RKO (cell line): ENCODE measurements around the gene FABP6.

Experiments
- DNase-seq: peaks from one replicate; pipeline ENCODE4 v3.0.0-alpha.2; 2016; ENCODE audit warnings: low spot score

The FABP6 gene

DNA sequence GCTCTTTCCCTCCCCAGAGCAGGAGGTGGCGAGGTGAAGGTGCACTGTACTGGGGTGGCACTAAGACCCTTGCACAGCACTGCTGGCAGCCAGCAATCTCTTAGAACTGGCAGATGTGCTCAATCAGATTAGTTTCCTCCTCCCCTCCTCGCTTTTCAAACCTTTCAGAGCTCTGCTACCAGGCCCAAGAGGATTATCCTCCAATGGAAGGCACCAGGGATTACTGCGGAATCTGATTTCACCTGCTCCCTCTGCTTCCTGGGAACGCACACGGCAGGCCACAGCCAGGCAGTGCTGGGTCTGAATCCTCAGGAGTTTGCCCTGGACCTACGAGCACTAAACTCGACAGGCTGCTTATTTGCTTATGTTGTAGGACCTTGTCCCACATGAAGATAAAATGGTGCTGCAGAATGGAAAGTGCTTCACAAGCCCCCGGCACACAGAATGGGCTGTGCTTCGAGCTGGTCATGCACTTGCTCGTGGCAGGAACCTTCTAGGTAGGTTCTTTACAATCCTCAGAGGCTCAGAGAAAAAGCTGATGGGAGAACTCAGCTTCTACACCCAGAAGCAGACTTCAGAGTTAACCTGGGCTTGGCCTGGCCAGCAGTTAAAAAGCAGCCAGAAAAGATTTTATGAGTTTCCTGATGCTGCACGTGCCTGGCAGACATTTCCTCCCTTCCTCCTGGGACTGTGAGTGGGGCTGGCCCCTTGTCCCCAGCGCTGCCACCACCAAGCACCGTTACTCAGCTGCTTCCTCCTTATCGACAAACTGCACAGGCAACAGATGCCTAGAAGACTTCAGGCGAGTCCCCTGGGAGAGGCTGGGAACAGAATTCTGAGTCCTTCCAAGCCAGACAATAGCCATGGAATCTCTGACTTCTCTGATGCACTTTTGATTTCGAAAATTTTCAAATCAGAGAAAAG, 33.1 kb downstream of the FABP6 start:
- no peak for DNase-seq

DNA sequence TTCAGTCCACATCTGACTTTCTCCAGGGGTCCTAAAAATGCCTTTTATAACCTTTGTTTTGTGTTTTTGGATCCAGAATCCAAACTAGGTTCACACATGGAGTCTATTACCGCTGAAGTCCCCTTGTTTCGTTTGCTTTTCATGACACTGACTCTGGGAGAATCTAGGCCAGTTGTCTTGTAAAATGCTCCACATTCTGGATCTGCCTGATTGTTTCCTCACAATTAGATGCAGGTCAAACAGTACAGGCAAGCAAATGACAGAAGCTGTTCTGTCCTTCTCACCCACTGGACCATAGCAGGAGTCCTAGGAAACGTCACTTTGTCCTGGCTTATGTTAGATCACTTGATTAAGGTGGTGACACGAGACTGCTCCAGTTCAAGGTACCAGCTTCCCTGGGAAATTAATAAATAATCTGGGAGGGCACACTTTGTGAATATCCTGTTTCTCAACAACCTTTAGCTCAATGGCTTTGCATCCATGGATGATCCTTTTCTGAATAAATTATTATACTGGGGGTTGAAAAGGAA, 34.1 kb downstream of the FABP6 start:
- no peak for DNase-seq

DNA sequence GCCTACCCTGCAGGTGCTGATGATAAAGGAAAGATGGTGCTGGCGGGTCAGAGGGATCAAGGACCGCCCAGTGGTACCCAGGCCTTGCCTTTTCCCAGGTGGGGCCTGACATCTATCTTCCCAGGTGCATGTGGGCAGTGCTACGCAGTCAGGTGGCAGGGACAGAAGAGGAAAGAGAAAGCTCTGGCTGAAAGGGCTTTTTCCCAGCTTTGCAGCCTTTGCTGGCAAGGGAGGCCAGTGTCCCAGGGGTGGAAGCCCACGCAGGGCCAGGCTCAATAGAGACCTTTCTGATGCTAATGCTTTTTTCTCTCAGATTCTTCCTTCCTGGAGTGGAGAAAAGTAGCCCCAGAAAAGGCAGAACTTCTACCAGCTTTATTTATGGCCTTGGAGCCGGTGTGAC, 36.7 kb downstream of the FABP6 start:
- no peak for DNase-seq

DNA sequence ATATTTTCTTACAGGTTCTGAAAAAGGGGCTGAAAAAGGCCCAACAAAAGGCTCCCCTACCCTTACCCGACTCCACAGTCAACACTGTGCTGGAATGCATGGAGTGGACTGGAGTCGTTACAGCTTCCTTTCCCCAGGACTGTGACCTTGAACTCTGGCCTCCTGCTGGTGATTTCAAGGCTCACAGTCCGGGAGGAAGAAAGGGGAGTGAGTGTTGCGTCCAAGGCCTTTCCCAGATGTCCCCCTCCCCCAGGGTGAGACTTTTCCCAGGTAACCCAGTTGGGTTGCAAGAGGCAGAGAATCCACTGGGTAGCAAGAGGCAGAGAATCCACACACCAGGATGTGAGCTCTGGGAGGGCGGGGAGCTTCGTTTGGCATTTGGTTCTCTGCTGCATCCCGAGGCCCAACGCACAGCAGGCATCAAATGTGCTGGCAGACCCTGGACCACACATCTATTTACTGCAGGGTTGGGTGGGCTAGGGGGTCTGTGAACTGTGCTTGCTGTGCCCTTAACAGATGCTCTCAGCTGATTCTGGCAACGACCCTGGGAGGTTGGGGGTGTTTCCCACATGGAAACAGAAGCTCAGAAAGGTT, 37.5 kb downstream of the FABP6 start:
- DNase-seq, result no peak

DNA sequence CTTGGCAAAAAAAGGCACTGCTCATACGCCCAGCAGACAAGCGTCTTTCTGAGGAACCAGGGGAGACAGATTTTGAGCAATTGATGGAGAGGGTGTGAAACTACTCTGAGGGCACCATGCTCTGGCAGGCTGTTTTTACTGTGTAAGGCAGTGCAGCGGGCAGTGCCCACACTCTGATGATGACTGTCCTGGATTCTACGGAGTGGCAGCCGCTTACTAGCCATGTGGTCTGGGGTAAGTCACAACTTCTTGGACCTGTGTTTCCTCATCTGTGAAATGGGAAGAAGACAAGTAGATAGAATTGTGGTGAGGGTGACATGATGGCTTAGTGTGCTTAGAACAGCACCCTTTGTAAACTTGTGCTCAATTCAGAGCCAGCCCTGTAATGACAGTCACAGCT, 38.8 kb downstream of the FABP6 start:
- no peak for DNase-seq

DNA sequence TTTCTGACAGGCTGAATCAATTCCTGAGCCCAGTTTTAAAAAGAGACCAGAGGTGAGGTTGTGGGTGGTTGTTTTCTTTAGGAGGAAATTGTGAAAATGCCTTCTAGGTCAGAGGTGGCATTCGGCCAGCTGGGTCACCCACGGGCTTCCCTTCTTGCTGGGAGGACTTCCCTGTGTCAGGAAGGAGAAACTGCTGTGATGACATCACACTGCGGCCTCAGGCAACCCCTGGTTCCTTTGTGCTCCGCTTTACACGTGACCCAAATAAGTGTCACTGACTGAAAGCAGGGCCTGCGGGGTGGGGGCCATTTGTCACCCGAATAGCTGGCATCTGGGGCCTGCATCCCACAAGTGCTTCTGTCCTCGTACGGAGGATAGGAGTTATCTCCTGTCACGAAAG, 39.7 kb downstream of the FABP6 start:
- DNase-seq, result no peak

DNA sequence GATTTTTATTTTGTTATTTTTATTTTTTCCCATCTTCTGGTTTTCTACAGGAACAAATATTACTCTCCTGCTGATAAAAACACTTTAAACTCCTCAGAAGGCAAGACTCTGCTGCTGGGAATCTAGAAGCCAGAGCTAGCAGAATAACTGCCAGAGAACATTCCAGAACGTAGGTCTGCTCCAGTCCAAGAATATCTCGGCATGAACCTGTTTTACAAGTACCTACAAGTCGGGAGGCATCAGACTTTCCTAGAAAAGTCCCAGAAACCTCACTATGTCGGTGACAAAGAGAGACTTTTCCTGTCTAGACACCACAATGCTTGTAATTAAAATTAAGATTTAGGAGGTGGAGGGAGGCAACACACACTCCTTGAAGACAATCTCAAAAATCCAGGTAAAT, 41.4 kb downstream of the FABP6 start:
- no peak for DNase-seq

DNA sequence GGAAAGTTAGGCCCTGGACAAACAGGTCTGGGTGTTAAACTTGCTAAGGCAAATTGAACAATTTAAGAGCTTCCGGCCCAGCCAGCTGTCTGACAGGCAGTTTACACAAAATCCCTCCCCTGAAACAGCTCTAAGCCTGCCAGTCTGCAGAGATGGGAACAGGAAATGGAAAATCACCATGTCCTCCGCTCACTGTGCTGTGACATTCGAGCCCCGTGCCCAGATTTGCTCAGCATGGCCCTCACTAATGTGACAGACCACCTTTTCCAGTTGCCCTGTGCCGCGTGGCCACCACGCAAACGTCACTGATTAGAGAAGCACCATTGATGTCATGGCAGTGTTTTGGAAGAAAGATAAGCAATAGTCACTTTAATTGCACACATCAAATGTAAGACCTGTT, 42.1 kb downstream of the FABP6 start:
- no peak for DNase-seq

DNA sequence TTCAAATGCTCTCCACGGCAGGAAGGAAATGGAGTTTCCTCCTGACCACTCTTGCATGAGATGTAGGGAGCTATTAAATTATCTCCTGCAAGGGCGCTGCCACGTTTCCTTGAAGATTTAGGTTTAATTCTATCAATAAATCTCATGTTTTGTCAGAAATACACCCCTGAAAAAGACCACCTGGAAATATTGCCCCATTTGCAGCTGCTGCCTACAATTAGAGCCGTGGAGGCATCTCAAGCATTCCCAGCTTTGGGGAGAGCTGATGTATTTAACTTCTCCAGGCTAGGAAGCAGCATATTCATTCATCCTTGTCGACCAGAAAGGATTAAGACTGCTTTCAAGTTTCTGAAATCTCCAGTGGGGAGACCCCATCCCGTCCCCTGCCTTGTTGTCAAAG, 42.5 kb downstream of the FABP6 start:
- no peak for DNase-seq

DNA sequence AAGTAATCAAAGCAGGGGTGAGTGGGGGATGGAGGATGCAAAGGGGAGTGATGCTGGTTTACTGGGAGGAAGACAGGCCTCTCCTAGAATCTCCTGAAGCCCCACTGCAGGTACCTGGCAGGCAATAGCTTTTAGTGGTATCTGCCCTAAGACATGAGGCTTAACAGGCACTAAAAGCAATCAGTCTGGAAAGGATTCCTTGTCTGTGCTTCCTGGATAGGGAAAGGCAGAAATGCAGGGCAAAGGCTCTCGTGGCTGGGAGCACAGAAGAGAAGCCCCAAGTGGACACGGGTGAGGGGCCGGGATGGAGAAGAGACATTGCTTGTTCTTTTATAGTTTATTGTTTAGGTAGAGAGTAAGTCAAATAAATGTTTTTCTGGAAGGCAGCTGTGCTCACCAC, 43.0 kb downstream of the FABP6 start:
- no peak for DNase-seq

DNA sequence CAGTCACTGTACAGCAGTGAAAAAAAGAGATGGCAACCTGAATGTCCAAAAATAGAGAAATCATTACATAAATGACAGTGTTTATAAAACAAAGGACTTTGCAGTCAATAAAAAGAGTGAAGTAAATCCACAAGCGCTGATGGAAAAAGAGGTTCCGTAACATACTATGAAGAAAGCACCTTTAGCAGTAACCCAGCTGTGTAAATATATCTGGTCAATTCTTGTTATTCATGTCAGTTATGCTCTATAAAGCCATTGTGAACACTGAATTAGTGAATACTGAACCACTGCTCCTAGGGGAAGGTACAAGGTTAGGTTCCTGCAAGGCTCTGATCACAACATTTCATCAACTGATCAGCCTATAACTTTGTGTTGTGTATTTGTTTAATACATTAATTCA, 43.6 kb downstream of the FABP6 start:
- DNase-seq, result no peak

DNA sequence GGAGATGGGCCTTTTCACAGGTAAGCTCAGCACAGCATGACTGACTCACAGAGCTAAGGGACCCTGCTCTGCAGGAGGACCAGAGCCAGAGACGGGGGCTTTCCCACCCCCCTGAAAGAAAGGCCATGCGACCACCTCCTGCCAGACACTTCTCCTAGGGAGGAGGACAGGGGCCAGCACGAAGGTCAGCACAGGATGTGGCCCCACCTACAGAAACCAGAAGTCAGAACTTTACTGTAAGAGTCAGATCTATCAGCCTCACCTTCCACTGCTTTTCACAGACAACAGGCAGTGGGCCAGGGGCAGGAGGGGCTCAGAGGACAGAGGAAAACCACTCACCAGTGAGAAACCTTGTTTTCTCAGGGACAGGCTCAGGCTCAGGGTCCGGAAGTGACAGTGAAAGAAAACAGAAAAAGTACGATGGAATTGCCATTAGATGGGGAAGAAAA, 45.2 kb downstream of the FABP6 start:
- DNase-seq, result no peak

DNA sequence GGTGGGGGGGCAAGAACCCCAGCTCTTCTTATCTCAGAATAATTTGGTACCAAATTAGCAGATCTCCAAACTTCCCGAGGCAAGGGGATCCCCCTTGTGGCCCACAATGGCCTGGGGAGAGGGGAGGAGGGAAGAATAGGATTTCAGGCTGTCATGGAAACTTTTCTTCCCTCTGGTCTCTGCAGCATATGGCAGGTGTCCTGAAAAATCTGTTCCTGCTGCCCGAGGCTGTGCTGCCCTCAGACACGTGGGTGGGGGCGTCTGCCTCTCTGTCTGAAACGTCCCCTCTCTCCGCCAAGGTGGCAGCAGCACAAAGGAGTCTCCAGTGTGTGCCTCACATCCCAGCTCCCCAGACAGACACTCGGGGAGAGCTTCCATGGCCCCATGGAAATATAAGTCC, 49.0 kb downstream of the FABP6 start:
- no peak for DNase-seq

DNA sequence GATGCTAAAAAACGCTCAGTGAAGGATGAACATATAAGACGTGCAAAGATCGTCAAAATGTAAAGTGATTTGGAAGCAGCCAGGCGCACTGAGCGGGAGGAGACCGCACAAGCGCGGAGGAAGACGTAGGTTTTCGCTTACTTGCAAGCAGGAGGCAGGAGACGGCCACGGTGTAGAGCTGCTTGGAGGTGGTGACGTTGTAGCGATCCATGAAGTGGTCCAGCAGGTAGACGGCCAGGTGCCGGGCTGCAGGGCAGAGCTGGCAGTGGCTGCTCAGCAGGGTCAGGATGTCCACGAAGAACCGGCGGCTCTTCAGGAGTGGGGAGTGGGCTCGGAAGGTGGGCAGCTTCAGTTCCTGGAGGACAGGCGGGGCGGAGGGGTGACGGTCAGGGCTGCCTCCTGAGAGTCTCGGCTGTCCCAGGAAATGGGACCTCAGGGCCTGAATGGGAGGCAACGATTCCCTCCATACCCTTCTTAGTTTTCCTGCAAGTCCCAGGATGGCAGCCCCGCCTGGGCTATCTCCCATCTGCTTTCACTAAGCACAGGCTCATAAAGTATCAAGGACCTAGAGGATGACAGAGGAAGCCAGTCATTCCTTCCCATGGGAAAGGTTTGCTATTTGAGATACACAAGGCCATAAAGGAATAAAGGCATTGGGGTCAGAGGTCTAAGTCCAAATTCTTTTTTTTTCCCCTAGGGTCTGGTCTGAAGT, 51.2 kb downstream of the FABP6 start:
- DNase-seq, result no peak

DNA sequence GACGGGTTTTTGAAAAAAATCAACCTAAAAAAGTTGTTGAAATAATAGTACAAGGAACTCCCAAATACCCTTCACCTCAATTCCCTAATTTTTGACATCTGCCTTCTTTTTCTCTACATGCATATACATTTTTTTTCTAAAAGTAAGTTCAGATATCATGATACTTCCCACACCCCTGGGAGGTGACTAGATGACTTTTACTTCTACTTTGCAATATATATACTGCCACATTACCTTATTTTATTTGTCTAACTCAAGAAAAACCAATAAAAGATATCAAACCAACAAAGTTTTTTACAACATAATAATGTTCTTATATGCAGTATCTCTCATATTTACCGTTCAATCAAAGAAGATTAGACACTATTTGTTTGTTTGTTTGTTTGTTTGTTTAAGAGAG, 52.0 kb downstream of the FABP6 start:
- DNase-seq, result no peak

DNA sequence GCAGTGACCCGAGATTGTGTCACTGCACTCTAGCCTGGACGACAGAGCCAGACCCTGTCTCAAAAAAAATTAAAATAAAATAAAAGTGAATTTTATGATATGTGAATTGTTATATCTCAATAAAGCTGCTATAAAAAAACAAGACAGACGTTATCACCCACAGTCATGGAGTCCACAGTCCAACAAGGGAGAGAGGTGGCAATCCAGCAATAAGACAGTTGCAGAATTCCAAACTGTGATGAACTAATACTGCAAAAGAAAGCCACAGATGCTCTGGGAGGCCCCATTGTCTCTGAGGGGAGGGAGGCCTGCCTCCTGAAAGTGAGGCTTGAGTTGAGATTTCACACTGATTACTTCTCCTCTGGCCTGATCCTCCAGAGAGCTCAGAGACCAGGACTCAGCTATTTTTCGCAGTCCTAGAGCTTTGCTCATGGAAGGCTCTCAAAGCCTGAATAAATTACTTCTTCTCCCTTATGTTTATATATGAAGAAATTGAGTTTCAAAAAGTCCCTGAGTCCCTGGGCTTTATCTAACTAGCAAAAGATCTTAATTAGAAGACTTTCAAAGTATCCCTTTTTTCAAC, 55.1 kb downstream of the FABP6 start:
- no peak for DNase-seq

DNA sequence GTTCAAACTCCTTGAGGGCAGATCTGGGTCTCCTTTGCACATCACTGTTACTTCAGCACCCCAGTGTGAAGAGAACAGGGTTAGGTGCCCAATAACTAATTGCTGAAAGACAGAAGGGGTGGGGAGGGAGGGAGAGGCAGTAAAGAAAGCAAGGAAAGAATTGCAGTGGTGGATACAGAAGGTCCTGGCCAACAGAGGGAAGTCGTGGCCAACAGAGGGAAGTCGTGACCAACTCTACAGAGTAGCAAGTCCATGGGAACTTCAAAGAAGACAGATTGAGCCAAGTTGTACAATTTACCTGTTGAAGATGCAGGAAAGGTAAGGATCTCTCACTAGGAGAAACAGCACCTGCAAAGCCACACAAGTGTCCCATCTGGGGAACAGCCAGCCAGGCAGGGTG, 56.0 kb downstream of the FABP6 start:
- no peak for DNase-seq

DNA sequence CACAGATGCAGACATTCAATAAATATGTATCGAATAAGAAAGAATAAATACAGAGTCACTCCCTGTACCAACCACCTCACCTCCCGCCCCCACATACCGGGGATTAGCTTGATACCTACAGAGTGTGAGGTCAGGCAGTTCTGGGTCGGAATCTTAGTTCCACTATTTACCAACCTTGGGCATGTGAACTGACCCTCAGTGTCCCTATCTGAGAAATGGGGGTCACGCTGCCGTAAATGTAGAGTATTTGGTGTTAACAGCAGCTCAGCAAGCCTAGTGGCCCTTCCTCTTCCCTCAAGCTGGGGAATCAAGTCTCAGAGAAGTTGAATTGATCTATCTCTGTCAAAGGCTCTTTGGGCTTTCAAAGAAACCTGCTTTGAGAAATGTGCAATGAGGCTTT, 57.6 kb downstream of the FABP6 start:
- DNase-seq, result no peak

DNA sequence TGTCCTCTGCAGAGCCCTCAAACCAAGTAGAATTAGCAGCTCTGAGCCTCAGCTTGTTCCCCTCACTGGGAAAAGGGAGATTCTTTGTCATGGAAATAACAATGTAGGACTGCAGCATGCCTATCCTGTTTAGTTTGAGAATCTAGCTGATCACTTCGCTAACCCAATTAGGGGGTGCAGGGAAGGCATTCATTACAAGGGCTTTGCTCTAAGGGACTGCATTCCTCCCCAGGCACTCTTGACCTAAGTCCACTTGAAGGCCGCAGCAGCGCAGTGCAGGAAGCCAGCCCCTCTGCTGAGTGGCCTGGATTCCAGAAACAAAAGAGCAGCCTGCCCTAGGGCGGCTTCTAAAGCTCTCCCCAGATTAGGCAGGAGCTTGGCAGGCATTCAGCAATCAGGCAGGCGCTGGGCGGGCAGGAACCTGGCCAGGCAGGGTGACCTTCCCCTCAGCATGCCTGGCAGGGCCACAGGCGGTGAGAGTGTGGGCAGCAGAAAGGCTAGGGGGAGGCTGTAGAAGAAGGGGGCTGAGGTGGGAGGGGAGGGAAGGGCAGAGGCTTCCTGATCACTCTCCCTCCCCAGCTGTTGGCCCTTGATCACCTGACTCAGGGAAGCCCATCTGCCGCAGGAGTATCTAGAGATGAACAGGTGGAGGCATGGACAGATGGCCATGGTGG, 58.2 kb downstream of the FABP6 start:
- no peak for DNase-seq
